Activated CD4-positive, alpha-beta memory T cell treated with anti-CD3 and anti-CD28 coated beads for 36 hours (primary cell): ENCODE measurements around the gene KCNQ2. TPM values are rescaled to one million over a fixed set of nuclear protein-coding genes. Genes with fewer than 3 reads are reported as not detected.

Experiments used
- CTCF ChIA-PET: fragments of 350-600 bp; sonication (Branson Sonifier 250); formaldehyde crosslinking; loops from one replicate; lab custom pipeline; 2021; ENCODE audit warnings: antibody characterized with exemption, inconsistent platforms; lab: Charles Lee
- POLR2A ChIA-PET: fragments of 350-600 bp; sonication (Branson Sonifier 250); formaldehyde crosslinking; loops from one replicate; lab custom pipeline; 2021; ENCODE audit warnings: antibody characterized with exemption; lab: Charles Lee
- DNase-seq: peaks from one replicate; pipeline ENCODE4 v3.0.0-alpha.2; 2020
- H3K27ac Mint-ChIP-seq: one replicate; pipeline ENCODE4 v1.8.0; 2021; ENCODE audit warnings: mixed read lengths
- H3K27me3 Mint-ChIP-seq: one replicate; pipeline ENCODE4 v1.8.0; 2021; ENCODE audit warnings: mixed read lengths
- H3K36me3 Mint-ChIP-seq: one replicate; pipeline ENCODE4 v1.8.0; 2021; ENCODE audit warnings: mixed read lengths
- H3K4me1 Mint-ChIP-seq: one replicate; pipeline ENCODE4 v1.8.0; 2021; ENCODE audit warnings: low read depth, mixed read lengths
- H3K4me3 Mint-ChIP-seq: one replicate; pipeline ENCODE4 v1.8.0; 2021; ENCODE audit warnings: mild to moderate bottlenecking, mixed read lengths
- H3K9me3 Mint-ChIP-seq: one replicate; pipeline ENCODE4 v1.8.0; 2021; ENCODE audit warnings: mixed read lengths
- intact Hi-C: fragments of 100-400 bp; cut with micrococcal nuclease; formaldehyde crosslinking; loops from one replicate; pipeline ENCODE4 v1.15.1; 2023
- total RNA-seq, 2 experiments: library from RNA; stranded (reverse); gene quantifications; one replicate each; pipeline ENCODE4 v1.2.3, GENCODE V29; 2021

KCNQ2 gene
- total RNA-seq, 2 experiments from 2014 or later: not detected

GRCh38 chr20:63513207-63513606 is 40.8 kb upstream of the KCNQ2 start:
- H3K4me3 Mint-ChIP-seq: no peak overlapping the region
- no peak overlapping the region for H3K27ac Mint-ChIP-seq
- POLR2A ChIA-PET: no interaction called here
- CTCF ChIA-PET: interaction anchor here (1.0 kb wide), 1 partner anchor 24 kb away, joined by 4 read pairs; the partner anchor contains the start of gene PTK6
- H3K36me3 Mint-ChIP-seq: peaks cover 2% of the 10 kb centered on the region
- peaks cover 2% of the 10 kb centered on the region for H3K9me3 Mint-ChIP-seq
- intact Hi-C loops: no loop called here
- peaks cover 2% of the 10 kb centered on the region for H3K4me1 Mint-ChIP-seq
- no peak for DNase-seq
- peaks cover 28% of the 10 kb centered on the region for H3K27me3 Mint-ChIP-seq

- intact Hi-C loops: no loop called here
- peaks cover 45% of the 10 kb centered on the region for H3K27me3 Mint-ChIP-seq
- DNase-seq: no peak
Measured at GRCh38 chr20:63509088-63509564, 36.7 kb upstream of the KCNQ2 start.

GRCh38 chr20:63508072-63508768 is 35.8 kb upstream of the KCNQ2 start:
- DNase-seq: peak; percentile 42
- H3K4me1 Mint-ChIP-seq: peaks cover 4% of the 10 kb centered on the region
- H3K27me3 Mint-ChIP-seq: peaks cover 47% of the 10 kb centered on the region
- H3K27ac Mint-ChIP-seq: peak overlapping the region; percentile 47
- POLR2A ChIA-PET: no interaction called here
- peaks cover 5% of the 10 kb centered on the region for H3K36me3 Mint-ChIP-seq
- H3K4me3 Mint-ChIP-seq: no peak overlapping the region
- CTCF ChIA-PET: interaction anchor here (0.6 kb wide), 2 partner anchors 11 to 19 kb away, joined by 3 read pairs; no protein-coding TSS in a partner anchor
- intact Hi-C loops: no loop called here
- H3K9me3 Mint-ChIP-seq: peaks cover 17% of the 10 kb centered on the region

More at GRCh38 chr20:63509088-63509564, 36.7 kb upstream of the KCNQ2 start:
- Mint-ChIP-seq H3K27ac (no peak overlapping the region), H3K4me3 (no peak overlapping the region), H3K4me1 (peaks cover 4% of the 10 kb centered on the region), H3K36me3 (peaks cover 5% of the 10 kb centered on the region), H3K9me3 (peaks cover 11% of the 10 kb centered on the region)
- POLR2A ChIA-PET: no interaction called here
- CTCF ChIA-PET: interaction anchor here (0.6 kb wide), 1 partner anchor 12 kb away, joined by 3 read pairs; no protein-coding TSS in a partner anchor

GRCh38 chr20:63507083-63507743 is 34.8 kb upstream of the KCNQ2 start:
- ChIA-PET POLR2A (no interaction called here), CTCF (interaction anchor here (0.6 to 2.0 kb wide), 2 partner anchors 11 to 20 kb away, joined by 3 to 6 read pairs; no protein-coding TSS in a partner anchor)
- H3K27ac Mint-ChIP-seq: no peak overlapping the region
- H3K9me3 Mint-ChIP-seq: peaks cover 17% of the 10 kb centered on the region
- no peak for DNase-seq
- intact Hi-C loops: no loop called here
- peaks cover 4% of the 10 kb centered on the region for H3K4me1 Mint-ChIP-seq
- peaks cover 43% of the 10 kb centered on the region for H3K27me3 Mint-ChIP-seq
- peaks cover 5% of the 10 kb centered on the region for H3K36me3 Mint-ChIP-seq
- H3K4me3 Mint-ChIP-seq: no peak overlapping the region

GRCh38 chr20:63505723-63506122 is 33.3 kb upstream of the KCNQ2 start:
- ChIA-PET CTCF (interaction anchor here (2.0 kb wide), 1 partner anchor 9 kb away, joined by 6 read pairs; no protein-coding TSS in a partner anchor), POLR2A (no interaction called here)
- Mint-ChIP-seq H3K9me3 (peaks cover 17% of the 10 kb centered on the region), H3K36me3 (peaks cover 5% of the 10 kb centered on the region), H3K4me3 (no peak overlapping the region), H3K4me1 (peaks cover 4% of the 10 kb centered on the region), H3K27me3 (peaks cover 41% of the 10 kb centered on the region), H3K27ac (no peak overlapping the region)
- DNase-seq: no peak
- intact Hi-C loops: no loop called here

GRCh38 chr20:63505281-63505680 is 32.8 kb upstream of the KCNQ2 start:
- peaks cover 17% of the 10 kb centered on the region for H3K9me3 Mint-ChIP-seq
- H3K27me3 Mint-ChIP-seq: peaks cover 38% of the 10 kb centered on the region
- H3K4me1 Mint-ChIP-seq: peaks cover 4% of the 10 kb centered on the region
- intact Hi-C loops: no loop called here
- no peak overlapping the region for H3K4me3 Mint-ChIP-seq
- H3K27ac Mint-ChIP-seq: no peak overlapping the region
- POLR2A ChIA-PET: no interaction called here
- no peak for DNase-seq
- CTCF ChIA-PET: interaction anchor here (2.0 kb wide), 1 partner anchor 9 kb away, joined by 6 read pairs; no protein-coding TSS in a partner anchor
- peaks cover 5% of the 10 kb centered on the region for H3K36me3 Mint-ChIP-seq

GRCh38 chr20:63504642-63505041 is 32.2 kb upstream of the KCNQ2 start:
- no peak overlapping the region for H3K4me3 Mint-ChIP-seq
- no peak for DNase-seq
- ChIA-PET CTCF (no interaction called here), POLR2A (no interaction called here)
- H3K4me1 Mint-ChIP-seq: peaks cover 4% of the 10 kb centered on the region
- peaks cover 37% of the 10 kb centered on the region for H3K27me3 Mint-ChIP-seq
- peaks cover 17% of the 10 kb centered on the region for H3K9me3 Mint-ChIP-seq
- no peak overlapping the region for H3K27ac Mint-ChIP-seq
- peaks cover 5% of the 10 kb centered on the region for H3K36me3 Mint-ChIP-seq
- intact Hi-C loops: no loop called here

- POLR2A ChIA-PET: no interaction called here
- CTCF ChIA-PET: interaction anchor here (1.6 kb wide), 1 partner anchor 17 kb away, joined by 4 read pairs; the partner anchor contains the start of gene PPDPF
- intact Hi-C loops: no loop called here
- H3K9me3 Mint-ChIP-seq: peaks cover 17% of the 10 kb centered on the region
- peaks cover 31% of the 10 kb centered on the region for H3K27me3 Mint-ChIP-seq
- peaks cover 5% of the 10 kb centered on the region for H3K36me3 Mint-ChIP-seq
- peaks cover 4% of the 10 kb centered on the region for H3K4me1 Mint-ChIP-seq
- DNase-seq: no peak
- no peak overlapping the region for H3K4me3 Mint-ChIP-seq
- no peak overlapping the region for H3K27ac Mint-ChIP-seq
Measured at GRCh38 chr20:63503524-63503923, 31.1 kb upstream of the KCNQ2 start.

- Mint-ChIP-seq H3K4me1 (peaks cover under 1% of the 10 kb centered on the region), H3K9me3 (peaks cover 17% of the 10 kb centered on the region), H3K27me3 (peaks cover 27% of the 10 kb centered on the region), H3K36me3 (peaks cover 5% of the 10 kb centered on the region), H3K4me3 (no peak overlapping the region), H3K27ac (no peak overlapping the region)
- intact Hi-C loops: no loop called here
- DNase-seq: no peak
- ChIA-PET CTCF (interaction anchor here (1.6 kb wide), 1 partner anchor 18 kb away, joined by 4 read pairs; the partner anchor contains the start of gene PPDPF), POLR2A (no interaction called here)
Measured at GRCh38 chr20:63502671-63503172, 30.3 kb upstream of the KCNQ2 start.

GRCh38 chr20:63501818-63502670 is 29.6 kb upstream of the KCNQ2 start:
- ChIA-PET POLR2A (no interaction called here), CTCF (no interaction called here)
- no peaks in the 10 kb centered on the region for H3K4me1 Mint-ChIP-seq
- peaks cover 17% of the 10 kb centered on the region for H3K9me3 Mint-ChIP-seq
- intact Hi-C loops: no loop called here
- no peak overlapping the region for H3K27ac Mint-ChIP-seq
- peaks cover 5% of the 10 kb centered on the region for H3K36me3 Mint-ChIP-seq
- H3K4me3 Mint-ChIP-seq: no peak overlapping the region
- DNase-seq: no peak
- H3K27me3 Mint-ChIP-seq: peaks cover 28% of the 10 kb centered on the region

GRCh38 chr20:63500902-63501817 is 28.7 kb upstream of the KCNQ2 start:
- intact Hi-C loops: no loop called here
- Mint-ChIP-seq H3K27me3 (peaks cover 26% of the 10 kb centered on the region), H3K27ac (no peak overlapping the region), H3K9me3 (peaks cover 17% of the 10 kb centered on the region), H3K36me3 (peaks cover 5% of the 10 kb centered on the region), H3K4me3 (no peak overlapping the region), H3K4me1 (no peaks in the 10 kb centered on the region)
- ChIA-PET POLR2A (no interaction called here), CTCF (no interaction called here)
- no peak for DNase-seq
